Skeletal muscle satellite cell (primary cell): Measurements from ENCODE around the gene CCDC85B.

Experiments used
- H3K27me3 ChIP-seq: 2 replicates; pipeline ENCODE4 v1.7.0; 2013; ENCODE audit warnings: low read length; ENCODE audit not compliant: control insufficient read depth, insufficient read depth
- H3K36me3 ChIP-seq: 2 replicates; pipeline ENCODE4 v1.7.0; 2013; ENCODE audit warnings: mild to moderate bottlenecking, control low read depth, low read length; ENCODE audit not compliant: insufficient read depth
- H3K4me1 ChIP-seq: 2 replicates; pipeline ENCODE4 v1.7.0; 2013; ENCODE audit warnings: low read length; ENCODE audit not compliant: control insufficient read depth, insufficient read depth
- H3K4me2 ChIP-seq: 2 replicates; pipeline ENCODE4 v1.7.0; 2013; ENCODE audit warnings: mild to moderate bottlenecking, low read length
- H3K4me3 ChIP-seq: 2 replicates; pipeline ENCODE4 v1.7.0; 2013; ENCODE audit warnings: low read length
- H3K9ac ChIP-seq: 2 replicates; pipeline ENCODE4 v1.7.0; 2013; ENCODE audit warnings: mild to moderate bottlenecking, low read depth, low read length, moderate library complexity
- H3K9me3 ChIP-seq: replicated peaks from 2 replicates; pipeline ENCODE4 v1.7.0; 2013; ENCODE audit warnings: mild to moderate bottlenecking, control low read depth, low read length

Gene CCDC85B

DNA sequence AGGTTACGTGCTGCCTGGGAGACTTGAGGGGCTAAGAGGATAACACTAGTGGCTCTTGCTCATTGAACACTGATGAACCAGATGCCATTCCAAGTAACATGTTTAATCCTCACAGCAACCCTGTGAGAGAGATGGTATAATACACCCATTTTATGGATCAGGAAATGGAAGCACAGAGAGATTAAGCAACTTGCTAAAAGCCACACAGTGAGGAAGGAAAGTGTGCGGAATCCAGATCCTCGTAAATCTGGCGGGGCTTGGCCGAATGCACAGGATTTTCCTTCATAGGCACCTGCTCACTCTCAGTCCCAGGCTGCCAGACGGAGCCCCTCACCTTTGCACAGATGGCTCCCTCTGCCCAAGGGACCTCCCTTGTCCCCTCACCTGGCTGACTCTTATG is 17.4 kb downstream of the CCDC85B start:
- no peak overlapping the region for H3K4me2 ChIP-seq
- no peaks in the 10 kb centered on the region for H3K27me3 ChIP-seq
- no peak overlapping the region for H3K4me3 ChIP-seq
- peaks cover 53% of the 10 kb centered on the region for H3K4me1 ChIP-seq
- no peaks in the 10 kb centered on the region for H3K36me3 ChIP-seq
- H3K9ac ChIP-seq, result no peak overlapping the region
- no peaks in the 10 kb centered on the region for H3K9me3 ChIP-seq

DNA sequence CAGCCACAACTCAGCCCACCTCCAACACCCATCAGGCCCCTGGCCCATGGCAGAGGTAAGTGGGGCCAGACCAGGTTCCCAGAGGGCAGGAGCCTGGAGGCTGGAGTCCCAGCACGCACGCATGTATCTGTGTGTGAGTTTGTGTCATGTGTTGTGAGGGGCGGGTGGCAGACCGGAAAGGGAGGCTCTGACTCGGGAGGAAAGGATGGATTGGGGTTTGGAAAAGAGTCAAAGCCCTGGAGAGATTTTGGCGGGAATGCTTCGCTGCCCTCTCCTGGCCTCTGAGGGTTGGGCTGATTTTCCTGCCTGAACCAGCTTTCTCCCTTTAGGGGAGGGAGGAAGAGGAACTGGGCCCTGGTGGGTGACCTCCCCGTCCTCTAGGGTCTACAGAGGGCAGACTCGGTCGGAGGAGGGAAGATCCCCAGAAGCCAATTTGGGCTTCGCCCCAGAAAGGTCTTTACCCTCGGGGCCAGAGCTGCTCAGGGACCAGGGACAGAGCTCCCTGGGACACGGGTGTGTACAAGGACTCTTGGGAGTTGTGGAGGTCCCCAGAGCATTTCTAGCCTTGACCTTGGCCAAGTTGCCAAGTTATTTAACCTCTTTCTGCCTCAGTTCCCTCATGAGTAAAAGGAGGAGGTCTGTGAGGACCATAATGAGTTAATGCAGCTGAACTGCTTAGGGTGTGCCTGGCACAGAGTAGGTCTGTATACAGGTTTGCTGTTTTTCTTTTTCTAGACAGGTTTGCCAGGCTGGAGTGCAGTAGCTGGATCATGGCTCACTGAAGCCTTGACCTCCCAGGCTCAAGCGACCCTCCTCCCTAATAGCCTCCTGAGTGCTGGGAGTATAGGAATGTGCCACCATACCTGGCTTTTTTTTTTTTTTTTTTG is 21.5 kb downstream of the CCDC85B start:
- Histone ChIP-seq H3K9me3 (no peaks in the 10 kb centered on the region), H3K4me1 (peaks cover 72% of the 10 kb centered on the region), H3K9ac (peak overlapping the region; percentile 76), H3K4me3 (peak overlapping the region; percentile 32), H3K27me3 (no peaks in the 10 kb centered on the region), H3K36me3 (peaks cover 3% of the 10 kb centered on the region), H3K4me2 (peak overlapping the region; percentile 57)

GRCh38 chr11:65912845-65913244 is 22.4 kb downstream of the CCDC85B start:
- H3K4me1 ChIP-seq, result peaks cover 78% of the 10 kb centered on the region
- peak overlapping the region; percentile 76 for H3K9ac ChIP-seq

GRCh38 chr11:65915101-65915820 is 24.8 kb downstream of the CCDC85B start:
- Histone ChIP-seq H3K9me3 (no peaks in the 10 kb centered on the region), H3K9ac (peak overlapping the region; percentile 79), H3K36me3 (peaks cover 18% of the 10 kb centered on the region), H3K4me1 (peaks cover 79% of the 10 kb centered on the region), H3K27me3 (no peaks in the 10 kb centered on the region), H3K4me3 (peak overlapping the region; percentile 42), H3K4me2 (peak overlapping the region; percentile 74)

More at GRCh38 chr11:65912845-65913244, 22.4 kb downstream of the CCDC85B start:
- Histone ChIP-seq H3K27me3 (no peaks in the 10 kb centered on the region), H3K4me2 (peak overlapping the region; percentile 19), H3K36me3 (peaks cover 12% of the 10 kb centered on the region), H3K4me3 (no peak overlapping the region), H3K9me3 (no peaks in the 10 kb centered on the region)

DNA sequence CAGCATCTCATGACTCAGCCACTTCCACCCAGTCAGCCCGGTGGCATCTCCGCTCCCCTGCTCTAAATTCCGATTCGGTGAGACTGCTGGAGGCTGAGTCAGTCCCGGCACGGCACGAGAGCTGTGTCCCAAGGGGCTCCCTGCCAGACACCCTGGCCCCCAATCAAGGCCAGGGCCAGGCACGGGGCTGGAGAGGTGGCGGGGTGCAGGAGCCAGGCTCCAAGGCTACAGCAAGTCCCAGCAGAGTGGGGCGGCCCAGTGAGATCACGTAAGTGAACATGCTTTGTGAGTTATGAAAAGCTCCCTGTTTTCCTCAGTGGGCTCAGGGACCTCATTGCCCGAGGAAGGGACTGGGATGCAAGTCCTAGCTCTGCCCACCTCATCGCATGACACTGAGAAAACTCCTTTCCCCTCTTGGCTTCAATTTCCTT is 25.4 kb downstream of the CCDC85B start:
- no peaks in the 10 kb centered on the region for H3K27me3 ChIP-seq
- peak overlapping the region; percentile 98 for H3K9ac ChIP-seq
- H3K9me3 ChIP-seq, result no peaks in the 10 kb centered on the region
- peaks cover 24% of the 10 kb centered on the region for H3K36me3 ChIP-seq
- peak overlapping the region; percentile 87 for H3K4me3 ChIP-seq
- H3K4me1 ChIP-seq, result peaks cover 79% of the 10 kb centered on the region
- peak overlapping the region; percentile 95 for H3K4me2 ChIP-seq

DNA sequence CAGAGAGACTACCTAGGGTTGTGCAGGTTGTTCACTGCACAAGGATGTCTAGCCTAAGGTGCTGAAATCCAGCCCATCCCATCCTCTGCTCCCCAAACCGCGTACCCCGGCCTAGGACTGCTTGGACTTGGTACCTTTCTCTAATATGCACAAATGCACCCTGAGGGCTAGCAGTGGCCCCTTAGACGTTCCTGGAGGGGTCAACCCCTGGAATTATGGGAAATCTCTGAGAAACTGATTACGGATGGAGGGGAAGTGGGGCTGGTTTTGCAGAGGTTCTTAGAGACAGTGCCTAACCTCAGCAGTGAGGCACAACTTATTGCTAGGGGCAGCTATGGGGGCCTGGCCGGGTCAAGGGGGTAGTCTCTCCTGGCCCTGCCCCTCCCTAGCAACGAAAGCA is 25.9 kb downstream of the CCDC85B start:
- Histone ChIP-seq H3K36me3 (peaks cover 28% of the 10 kb centered on the region), H3K4me1 (peaks cover 76% of the 10 kb centered on the region), H3K9ac (peak overlapping the region; percentile 98), H3K27me3 (no peaks in the 10 kb centered on the region), H3K4me2 (peak overlapping the region; percentile 95), H3K9me3 (no peaks in the 10 kb centered on the region), H3K4me3 (peak overlapping the region; percentile 87)

- Histone ChIP-seq H3K9ac (peak overlapping the region; percentile 98), H3K9me3 (no peaks in the 10 kb centered on the region), H3K4me1 (peaks cover 73% of the 10 kb centered on the region), H3K4me2 (peak overlapping the region; percentile 95), H3K36me3 (peaks cover 33% of the 10 kb centered on the region), H3K4me3 (peak overlapping the region; percentile 87), H3K27me3 (no peaks in the 10 kb centered on the region)
These were observed 26.6 kb downstream of the CCDC85B start for GRCh38 chr11:65917077-65917433.

- Histone ChIP-seq H3K9ac (peak overlapping the region; percentile 98), H3K4me1 (peaks cover 70% of the 10 kb centered on the region), H3K27me3 (no peaks in the 10 kb centered on the region), H3K9me3 (no peaks in the 10 kb centered on the region), H3K4me3 (peak overlapping the region; percentile 87), H3K36me3 (peaks cover 39% of the 10 kb centered on the region), H3K4me2 (peak overlapping the region; percentile 95)
These were observed 27.1 kb downstream of the CCDC85B start for GRCh38 chr11:65917434-65918210.

DNA sequence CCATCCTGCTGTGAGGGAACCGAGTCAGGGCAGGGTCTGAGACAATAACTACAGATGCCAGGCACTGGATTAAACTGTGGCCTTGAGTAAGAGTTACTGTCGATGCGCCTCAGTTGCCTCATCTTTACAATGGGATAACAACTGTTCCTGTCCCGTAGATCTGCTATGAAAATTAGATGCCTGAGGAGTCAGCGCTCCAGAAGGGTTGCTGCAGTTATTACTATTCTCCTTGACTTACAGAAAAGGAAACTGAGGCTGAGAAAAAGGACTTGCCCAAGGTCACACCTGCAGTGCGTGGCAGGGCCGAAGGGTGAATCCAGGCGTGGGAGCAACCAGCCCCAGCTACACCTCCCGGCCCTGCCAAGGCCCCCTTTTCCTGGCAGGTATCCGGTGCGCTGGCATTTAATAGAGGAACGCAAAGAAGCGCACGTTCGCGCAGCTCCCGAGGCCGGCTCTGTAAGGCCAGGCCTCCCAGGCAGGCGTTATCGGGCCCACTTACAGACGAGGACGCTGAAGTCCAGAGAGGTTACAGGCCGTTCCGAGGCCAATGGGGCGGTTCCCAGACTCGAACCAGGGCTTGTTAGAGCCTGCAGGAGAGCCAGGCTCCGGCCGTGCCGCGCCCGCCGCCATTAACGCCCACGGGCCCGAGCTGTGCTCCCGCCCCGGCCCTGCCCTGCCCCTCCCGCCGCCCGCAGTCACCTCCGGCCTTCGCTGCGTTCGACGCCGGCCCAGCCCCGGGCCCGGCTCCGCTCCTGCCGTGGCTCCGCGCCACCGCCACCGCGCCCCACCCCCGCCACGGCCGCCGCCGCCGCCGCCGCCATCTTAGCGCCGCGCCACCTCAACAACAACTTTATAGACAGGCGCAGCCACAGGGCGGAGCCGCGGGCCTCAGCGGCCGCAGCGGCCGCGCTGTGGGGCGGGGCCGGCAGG is 28.0 kb downstream of the CCDC85B start, which contains the start of gene C11orf68:
C11orf68 (minus strand) TSS at position 852 of the 930 bp plus-strand sequence; CDS start at position 821, 31 bp downstream.
- peak within 1 kb of the TSS; percentile 93 for H3K4me3 ChIP-seq
- H3K27me3 ChIP-seq, result no peaks in the 10 kb centered on the region
- H3K9me3 ChIP-seq, result no peaks in the 10 kb centered on the region
- peaks cover 47% of the 10 kb centered on the region for H3K36me3 ChIP-seq
- H3K4me1 ChIP-seq, result peaks cover 62% of the 10 kb centered on the region
- H3K4me2 ChIP-seq, result peak within 1 kb of the TSS; percentile 95
- peak within 1 kb of the TSS; percentile 98 for H3K9ac ChIP-seq

GRCh38 chr11:65919141-65919572 is 28.7 kb downstream of the CCDC85B start, which contains the start of gene DRAP1:
DRAP1 (plus strand) TSS chr11:65919426; CDS start chr11:65919502, 76 bp downstream.
- peaks cover 47% of the 10 kb centered on the region for H3K36me3 ChIP-seq
- peaks cover 55% of the 10 kb centered on the region for H3K4me1 ChIP-seq
- H3K4me3 ChIP-seq, result peak within 1 kb of the TSS; percentile 93
- H3K4me2 ChIP-seq, result peak within 1 kb of the TSS; percentile 95
- H3K9me3 ChIP-seq, result no peaks in the 10 kb centered on the region
- no peaks in the 10 kb centered on the region for H3K27me3 ChIP-seq
- H3K9ac ChIP-seq, result peak within 1 kb of the TSS; percentile 98
